ENCODE measurements around the gene VOPP1.
"Not testable (repeated sequence)": the region's sequence is repeated elsewhere in the genome, so short reads cannot be mapped to it uniquely, and the experiment has no call there.

Gene VOPP1

DNA sequence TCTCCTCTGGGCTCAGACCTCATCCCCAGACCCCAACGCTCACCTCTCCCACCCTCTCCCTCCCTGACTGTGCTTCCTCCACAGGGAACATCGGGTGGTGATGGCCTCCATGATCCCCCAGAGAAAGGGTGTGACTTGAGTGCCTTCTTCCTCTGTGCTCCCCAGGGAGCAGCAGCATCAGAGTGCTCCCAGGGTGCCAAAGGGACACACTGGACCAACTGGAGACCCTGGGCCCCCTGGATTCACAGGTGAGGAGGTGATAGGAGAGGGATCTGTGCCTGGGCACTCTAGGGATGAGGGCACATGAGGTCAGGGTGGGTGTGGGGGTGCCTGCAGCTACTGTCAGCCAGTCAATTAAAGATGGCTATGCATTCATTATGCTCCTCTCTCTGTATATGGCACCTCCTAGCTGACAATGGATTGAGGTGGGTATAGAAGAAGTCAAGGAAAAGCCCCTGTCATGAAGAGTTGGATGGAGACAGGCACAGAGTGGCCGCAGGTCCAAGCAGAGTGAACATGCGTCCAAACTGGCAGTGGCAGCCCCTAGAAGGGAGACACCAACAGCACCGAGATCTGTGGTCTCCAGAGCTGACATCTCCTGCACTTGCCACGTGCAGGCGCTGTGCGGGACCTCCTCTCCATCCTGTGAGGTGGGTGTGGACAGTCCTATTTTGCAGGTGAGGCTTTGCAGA lies 15.5 kb upstream of the VOPP1 start:
- no peak overlapping the region for H3K4me3 ChIP-seq (ENCODE audit: low read depth, low read length)
- DNase-seq (ENCODE audit: low read depth) = no peak

DNA sequence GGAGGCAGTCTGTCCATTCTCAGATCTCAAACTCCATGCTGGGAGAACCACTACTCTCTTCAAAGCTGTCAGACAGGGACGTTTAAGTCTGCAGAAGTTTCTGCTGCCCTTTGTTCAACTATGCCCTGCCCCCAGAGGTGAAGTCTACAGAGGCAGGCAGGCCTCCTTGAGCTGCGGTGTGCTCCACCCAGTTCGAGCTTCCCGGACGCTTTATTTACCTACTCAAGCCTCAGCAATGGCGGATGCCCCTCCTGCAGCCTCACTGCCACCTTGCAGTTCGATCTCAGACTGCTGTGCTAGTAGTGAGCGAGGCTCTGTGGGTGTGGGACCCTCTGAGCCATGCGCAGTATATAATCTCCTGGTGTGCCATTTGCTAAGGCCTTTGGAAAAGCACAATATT lies 10.4 kb upstream of the VOPP1 start:
- not testable (repeated sequence) for DNase-seq (ENCODE audit: low read depth); H3K4me3 ChIP-seq (ENCODE audit: low read depth, low read length)

DNA sequence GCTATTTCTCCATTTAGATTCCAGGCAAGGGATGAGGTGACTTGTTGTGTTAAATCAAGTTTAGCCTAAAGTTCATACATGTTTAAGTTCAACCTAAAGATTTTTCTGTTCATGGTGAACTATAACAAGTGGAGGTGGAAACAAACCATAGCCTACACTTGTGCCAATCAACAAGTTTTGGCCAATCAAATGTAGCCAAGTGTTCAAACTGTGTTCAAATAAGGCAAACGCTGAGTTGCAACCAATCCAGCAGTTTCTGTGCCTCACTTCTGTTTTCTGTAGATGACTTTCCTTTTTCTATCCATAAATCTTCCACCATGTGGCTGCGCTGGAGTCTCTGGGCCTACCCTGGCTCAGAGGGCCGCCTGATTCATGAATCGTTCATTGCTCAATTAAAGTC lies 4.5 kb upstream of the VOPP1 start:
- DNase-seq (ENCODE audit: low read depth) = no peak
- H3K4me3 ChIP-seq (ENCODE audit: low read depth, low read length) = no peak overlapping the region

DNA sequence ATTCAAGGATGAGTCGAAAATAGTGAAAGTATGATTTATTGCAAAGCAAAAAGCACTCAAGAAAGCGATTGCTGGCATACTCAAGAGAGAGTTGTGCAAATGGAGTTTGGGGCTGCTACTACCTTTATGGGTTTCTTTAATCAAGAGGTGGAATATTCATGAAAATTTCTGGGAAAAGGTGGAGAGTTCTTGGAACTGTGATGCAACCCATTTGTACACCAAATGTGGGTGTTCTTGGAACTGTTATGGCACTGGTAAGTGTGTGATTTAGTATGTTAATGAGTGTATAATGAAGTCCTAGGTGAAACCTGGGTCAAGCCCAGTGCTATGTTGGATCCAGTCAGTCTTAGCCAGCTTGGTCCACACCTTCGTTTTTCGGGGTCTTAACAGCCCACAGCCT lies 3.4 kb upstream of the VOPP1 start:
- DNase-seq (ENCODE audit: low read depth) = no peak
- H3K4me3 ChIP-seq (ENCODE audit: low read depth, low read length) = no peak overlapping the region

DNA sequence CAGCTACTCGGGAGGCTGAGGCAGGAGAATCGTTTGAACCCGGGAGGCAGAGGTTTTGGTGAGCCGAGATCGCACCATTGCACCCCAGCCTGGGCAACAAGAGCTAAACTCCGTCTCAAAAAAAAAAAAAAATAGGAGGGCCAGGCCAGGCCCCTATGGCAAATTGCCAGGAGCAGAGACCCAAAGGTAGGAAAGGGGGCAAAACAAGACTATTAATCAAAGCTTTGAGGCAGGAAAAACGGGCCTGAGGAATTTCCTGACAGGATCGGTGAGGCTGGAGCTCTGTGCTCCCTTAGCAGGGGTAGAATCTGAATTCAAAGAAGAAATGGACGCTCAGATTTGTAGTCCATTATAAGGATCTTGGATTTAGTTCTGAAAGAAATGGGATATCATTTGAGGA lies 2.8 kb upstream of the VOPP1 start:
- H3K4me3 ChIP-seq (ENCODE audit: low read depth, low read length) = no peak overlapping the region
- no peak for DNase-seq (ENCODE audit: low read depth)

DNA sequence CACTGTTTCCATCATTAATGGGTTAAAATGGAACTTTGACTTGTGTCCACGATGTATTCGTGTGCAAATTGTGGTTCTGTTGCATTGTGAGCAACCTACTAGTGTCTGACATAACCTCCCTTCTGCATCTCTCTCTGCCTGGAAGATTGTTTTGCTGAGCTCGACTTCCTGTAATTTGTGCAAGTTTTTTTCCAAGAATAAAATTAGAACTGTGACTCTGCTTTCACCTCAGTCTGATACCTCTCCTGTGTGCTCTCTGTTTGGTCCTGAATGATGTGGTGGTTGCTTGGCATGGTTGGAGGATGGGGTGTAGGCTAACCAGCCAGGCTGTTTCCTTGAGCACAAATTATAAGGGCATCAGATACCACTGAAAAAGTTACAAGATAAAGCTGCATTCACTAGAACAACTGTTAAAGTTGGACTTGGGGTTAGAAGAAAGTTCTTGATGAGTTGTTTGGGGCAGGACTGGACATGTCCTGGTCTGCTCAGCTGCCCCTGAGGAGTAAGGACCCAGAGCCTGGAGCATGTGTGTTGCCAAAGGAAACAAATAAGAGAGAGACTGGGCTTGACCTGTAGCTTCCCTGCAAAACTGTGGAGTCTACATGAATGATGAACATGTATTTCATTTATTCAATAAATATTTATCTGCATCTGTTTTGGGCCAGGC lies 1.9 kb upstream of the VOPP1 start:
- no peak for DNase-seq (ENCODE audit: low read depth)
- H3K4me3 ChIP-seq (ENCODE audit: low read depth, low read length) = no peak overlapping the region

DNA sequence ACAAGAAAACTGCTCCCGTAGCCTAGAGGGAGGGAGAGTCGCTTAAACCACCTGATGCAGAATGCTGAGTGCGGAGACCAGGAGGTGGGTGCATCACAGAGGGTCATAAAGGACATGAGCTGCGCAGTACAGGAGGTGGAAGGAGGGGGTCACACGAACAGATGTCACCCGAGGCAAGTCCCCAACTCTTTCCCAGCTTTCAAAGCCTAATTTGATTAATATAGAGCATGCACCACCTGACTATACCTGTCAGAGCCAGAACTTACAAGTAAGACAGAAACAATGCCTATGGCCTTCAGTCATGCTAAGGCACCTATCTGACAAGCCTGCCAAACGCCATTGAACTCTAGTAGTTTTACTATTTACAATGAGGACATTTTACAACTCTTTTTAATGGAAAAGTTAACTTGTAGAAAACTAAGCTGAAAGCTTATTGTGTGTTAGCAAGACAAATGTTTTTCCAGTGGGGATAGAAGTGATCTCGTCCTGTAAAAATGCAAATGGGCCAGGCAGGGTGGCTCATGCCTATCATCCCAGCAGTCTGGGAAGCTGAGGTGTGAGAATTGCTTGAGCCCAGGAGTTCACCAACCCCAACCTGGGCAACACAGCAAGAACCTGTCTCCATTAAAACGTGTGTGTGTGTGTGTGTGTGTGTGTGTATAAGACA lies 1.1 kb upstream of the VOPP1 start:
- H3K4me3 ChIP-seq (ENCODE audit: low read depth, low read length) = peak overlapping the region; percentile 57
- no peak for DNase-seq (ENCODE audit: low read depth)

DNA sequence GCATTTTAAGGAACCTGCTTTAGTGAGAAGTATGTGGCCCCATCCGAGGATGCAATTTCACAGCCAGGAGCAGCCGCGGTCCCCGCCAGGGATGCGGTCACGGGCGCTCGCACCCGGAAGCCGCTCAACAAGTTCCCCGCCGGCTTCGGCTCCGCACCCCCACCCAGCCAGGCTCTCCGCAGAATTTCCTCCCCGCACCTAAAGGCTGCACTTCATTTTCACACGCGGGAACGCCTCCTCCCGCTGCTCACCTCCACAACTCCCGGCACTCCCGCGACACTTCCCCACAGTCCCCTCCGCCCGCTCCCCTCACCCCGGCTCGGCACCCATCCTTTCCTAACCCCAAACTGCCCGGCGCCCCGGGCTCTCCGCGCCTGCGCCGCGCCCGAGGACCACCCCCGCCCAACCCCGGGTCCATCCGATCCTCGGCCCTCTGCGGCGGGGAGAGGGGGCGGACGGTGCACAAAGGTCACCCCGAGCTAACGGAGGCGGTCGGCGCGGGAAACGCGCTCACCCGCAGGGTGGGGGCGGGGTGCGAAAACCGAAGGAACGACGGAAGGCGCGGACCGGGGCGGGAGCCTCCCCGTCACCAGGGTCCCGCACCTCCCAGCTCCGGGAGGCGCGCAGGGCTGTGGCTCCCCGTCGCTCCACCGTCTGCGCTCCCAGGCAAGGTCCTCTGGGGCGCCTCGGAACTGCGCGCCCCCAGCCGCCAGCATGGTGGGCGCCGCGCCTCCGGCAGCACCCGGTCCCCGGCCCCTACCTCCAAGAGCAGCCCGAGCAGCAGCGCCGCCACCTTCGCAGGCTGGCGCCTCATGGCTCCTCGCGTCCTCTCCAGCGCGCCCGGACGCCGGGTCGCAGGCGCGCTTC lies 558 bp downstream of the VOPP1 start:
- no peak for DNase-seq (ENCODE audit: low read depth)

DNA sequence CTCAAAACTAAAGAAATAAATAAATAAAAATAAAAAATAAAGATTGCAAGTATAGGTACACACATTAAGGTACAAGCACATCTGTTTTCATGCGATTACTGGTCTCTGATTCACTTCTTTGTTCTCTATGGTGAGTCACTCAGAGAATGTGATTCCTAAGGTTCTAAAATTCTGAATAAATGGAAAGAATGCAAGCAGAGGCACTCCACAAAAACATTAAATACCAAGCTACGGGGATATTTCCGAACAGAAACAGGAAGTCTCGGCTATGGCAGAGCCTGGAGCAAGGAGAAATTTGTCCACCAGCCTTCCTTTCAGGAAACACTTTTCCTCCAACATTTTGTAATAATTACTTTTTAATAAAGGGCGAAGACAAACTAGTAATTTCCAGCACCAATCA lies 1.4 kb downstream of the VOPP1 start:
- H3K4me3 ChIP-seq (ENCODE audit: low read depth, low read length) = peak overlapping the region; percentile 82
- no peak for DNase-seq (ENCODE audit: low read depth)

More for the DNA sequence above, 558 bp downstream of the VOPP1 start:
- H3K4me3 ChIP-seq (ENCODE audit: low read depth, low read length) = peak overlapping the region; percentile 82

DNA sequence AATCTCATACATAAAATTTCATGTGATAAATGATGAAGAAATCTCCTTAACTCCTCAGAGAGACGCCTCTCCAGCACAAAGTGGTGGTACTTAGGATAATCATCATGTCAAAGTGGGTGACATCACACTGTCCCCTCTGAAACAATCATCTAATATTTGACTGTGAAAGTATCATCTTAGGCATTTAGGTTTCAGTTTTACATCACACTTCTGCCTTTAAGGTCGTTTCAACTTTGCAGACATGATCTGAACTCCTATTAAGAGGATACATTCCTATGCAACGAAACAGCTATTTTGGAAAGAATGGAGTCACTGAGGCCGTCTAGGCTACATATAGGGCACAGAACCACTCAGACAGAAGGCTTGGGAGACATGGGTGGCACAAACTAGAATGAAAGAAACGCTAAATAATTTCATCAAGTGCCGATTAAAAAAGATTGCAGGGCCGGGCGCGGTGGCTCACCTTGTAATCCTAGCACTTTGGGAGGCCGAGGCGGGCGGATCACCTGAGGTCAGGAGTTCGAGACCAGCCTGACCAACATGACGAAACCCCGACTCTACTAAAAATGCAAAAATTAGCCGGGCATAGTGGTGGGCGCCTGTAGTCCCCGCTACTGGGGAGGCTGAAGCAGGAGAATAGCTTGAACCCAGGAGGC lies 2.0 kb downstream of the VOPP1 start:
- DNase-seq (ENCODE audit: low read depth) = no peak
- peak overlapping the region; percentile 82 for H3K4me3 ChIP-seq (ENCODE audit: low read depth, low read length)

DNA sequence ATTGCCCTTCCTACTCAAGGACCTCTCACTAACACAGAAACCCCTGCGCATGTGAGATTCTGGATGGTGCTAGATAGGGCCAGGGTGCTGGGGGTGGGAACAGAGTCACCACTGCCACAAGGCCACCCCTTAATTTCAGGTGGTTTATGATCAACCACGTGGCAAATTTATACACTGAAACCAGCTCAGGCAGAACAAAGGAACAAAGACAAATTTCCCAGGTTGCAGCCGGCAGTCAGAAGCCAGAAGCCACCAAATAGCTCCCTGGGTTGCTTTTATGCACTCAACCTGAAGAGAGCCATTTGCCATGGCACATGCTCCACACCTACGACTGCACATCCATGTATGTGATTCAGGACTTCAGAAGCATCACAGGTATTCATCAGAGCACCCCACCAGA lies 2.5 kb downstream of the VOPP1 start:
- DNase-seq (ENCODE audit: low read depth) = no peak

DNA sequence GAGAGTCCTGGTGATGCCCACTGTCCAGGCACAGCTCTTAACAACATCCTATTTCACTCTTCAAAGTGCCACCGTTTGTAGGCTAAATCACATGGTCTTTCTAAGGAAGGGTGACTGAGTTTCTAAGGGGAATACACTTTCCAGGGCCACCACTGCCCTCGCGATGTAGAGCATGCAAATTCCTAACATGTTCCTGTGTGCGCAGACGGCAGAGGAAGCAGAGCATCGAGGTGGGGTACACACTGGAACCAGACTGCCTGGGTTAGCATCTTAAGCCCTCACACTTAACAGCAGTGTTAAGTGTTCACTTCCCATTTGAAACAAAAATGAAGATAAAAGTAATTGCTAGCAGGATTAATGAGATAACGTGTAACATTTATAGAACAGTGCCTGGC lies 3.0 kb downstream of the VOPP1 start:
- DNase-seq (ENCODE audit: low read depth) = no peak

More for the DNA sequence above, 2.5 kb downstream of the VOPP1 start:
- no peak overlapping the region for H3K4me3 ChIP-seq (ENCODE audit: low read depth, low read length)

DNA sequence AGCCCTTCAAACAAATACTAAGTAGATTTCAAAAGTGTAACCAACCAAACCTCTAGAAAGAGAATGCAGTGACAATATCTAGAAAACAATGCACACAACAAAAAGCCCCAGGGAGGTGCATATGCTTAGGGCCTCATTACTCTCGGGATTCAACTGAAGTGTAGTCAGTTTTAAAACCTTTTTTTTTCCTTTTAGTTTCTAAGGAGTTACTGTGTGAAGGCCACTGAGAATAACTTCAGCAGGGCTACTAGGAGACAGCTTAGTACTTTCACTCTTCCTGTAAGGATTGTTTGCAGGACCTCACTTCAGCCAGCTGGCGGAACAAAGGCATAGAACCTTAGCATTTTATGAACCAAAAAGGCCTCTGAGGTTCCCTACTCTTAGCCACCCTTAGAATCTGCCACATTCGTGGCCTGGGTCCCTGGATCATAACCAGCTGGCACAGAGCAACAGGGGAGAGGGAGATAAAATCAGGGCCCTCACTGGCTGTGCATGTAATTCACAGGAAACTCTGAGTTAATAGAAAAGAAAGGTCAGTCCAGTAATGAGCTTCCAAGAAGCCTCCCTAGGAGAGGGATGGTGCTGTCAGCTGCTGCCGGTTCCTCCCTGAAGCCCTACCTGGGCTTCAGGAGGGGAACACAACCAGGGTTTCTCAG lies 3.6 kb downstream of the VOPP1 start:
- DNase-seq (ENCODE audit: low read depth) = no peak
- no peak overlapping the region for H3K4me3 ChIP-seq (ENCODE audit: low read depth, low read length)

More for the DNA sequence above, 3.0 kb downstream of the VOPP1 start:
- H3K4me3 ChIP-seq (ENCODE audit: low read depth, low read length) = no peak overlapping the region

DNA sequence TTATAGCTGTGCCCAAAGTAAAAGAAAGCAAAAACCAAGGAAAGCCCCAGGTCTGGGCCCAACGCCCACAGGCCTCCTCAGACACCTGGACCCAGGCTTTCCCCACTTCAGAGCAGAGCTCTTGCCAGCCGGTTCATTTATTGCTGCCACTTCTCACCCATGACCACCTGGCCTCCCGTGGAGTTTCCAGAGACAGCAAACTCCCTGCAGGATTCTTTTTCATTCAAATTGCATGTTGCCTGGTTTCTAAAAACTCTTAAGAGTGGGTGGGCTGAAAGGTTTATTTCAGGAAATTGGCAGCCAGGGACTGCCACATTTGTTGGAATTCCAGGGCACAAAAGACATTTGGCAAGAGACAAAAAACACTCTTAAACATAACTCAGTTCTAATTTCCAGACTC lies 4.7 kb downstream of the VOPP1 start:
- no peak for DNase-seq (ENCODE audit: low read depth)

DNA sequence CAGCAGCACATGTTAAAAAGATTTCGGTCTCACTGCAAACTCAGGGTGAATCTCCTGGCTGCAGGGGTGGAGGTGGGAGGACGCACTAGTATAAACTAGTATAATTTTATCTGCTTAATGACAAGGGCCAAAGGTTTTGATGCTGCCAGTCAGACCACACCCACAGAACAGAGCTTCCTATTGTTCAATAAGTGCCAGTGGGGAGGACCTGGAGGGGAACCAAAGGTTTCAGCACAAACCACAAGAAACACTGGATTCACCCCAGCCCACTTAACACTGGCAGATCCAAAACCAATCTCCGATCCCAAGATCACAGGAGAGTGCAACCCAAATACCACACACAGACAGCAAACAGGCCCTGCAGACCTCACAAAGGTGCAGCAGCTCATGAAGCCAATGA lies 6.6 kb downstream of the VOPP1 start:
- no peak overlapping the region for H3K4me3 ChIP-seq (ENCODE audit: low read depth, low read length)
- no peak for DNase-seq (ENCODE audit: low read depth)

More for the DNA sequence above, 4.7 kb downstream of the VOPP1 start:
- H3K4me3 ChIP-seq (ENCODE audit: low read depth, low read length) = no peak overlapping the region

DNA sequence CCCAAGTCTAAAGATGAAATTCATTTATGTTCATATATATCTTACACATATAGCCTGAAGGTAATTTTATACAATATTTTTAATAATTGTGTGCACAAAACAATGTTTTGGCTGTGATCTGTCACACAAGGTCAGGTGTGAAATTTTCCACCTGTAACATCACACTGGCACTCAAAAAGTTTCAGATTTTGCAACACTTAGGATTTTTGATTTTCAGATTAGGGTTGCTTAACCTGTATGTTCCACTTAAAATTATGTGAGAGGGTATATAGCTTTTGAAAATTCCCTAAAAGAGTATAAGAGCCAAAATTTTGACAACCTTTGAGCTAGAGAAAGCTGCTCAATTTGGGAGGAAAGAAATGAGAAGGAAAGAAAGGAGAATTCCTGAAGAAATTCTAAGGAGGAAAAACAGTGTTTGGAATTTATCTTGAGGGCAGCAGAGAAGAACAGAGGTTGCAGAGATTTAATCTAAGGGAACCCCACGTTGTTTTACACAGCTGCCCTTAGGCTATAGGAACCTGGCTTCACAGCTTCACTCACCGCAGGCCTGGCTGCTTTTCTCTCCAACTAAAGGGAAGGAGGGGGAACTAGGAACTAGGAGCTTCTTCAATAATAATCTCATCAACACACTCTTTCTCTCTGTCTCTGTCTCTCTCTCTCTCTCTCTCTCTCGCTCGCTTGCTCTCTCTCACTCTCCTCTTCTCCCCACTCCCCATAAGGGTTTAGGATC lies 8.5 kb downstream of the VOPP1 start:
- H3K4me3 ChIP-seq (ENCODE audit: low read depth, low read length) = no peak overlapping the region
- DNase-seq (ENCODE audit: low read depth) = no peak

DNA sequence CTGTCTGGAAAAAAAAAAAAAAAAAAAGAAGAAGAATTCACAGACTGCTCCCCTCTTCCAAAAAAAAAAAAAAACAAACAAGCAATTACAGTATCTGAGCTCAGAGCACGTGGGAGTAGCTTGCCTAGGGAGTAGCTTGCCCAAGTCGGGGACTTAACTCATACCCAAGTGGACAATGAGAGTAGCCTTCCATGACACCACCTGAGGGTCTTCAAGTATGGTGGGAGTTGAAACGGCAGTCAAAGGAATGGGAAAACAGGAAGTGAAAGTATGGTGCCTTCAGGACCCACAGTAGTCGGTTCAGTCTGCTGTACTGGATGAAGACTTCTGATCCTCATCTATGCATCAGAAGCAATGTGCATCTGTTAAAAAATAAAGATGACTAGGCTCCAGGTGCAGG lies 10.6 kb downstream of the VOPP1 start:
- DNase-seq (ENCODE audit: low read depth) = no peak
- H3K4me3 ChIP-seq (ENCODE audit: low read depth, low read length) = no peak overlapping the region

All from skeletal muscle cell (primary cell).